ENCODE measurements around the gene SERPINB10. TPM values are rescaled to one million over a fixed set of nuclear protein-coding genes. Genes with fewer than 3 reads are reported as not detected.

SERPINB10 gene
- total RNA-seq, 1 experiment from 2014 or later: not detected

DNA sequence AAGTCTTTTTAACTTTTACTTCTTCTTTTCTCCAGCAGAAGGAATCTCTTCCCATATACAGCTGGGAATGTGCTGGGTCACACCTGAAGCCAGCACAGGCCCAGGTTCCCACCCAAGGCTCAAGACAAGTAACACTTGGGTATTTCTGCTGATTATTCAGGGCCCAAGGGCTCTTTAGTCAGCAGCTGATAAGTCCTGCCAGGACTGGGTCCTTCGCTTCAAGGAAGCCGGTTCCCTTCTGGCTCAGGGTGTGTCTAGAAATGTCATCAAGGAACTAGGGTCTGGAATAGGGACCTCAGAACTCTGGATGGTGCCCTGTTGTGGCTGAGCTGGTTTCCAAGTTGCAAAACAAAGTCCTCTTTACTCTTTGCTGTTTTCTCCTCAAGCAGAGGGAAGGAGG lies 47.2 kb upstream of the SERPINB10 start:
- no peak for ATAC-seq
- TF ChIP-seq EZH2 (IDR thresholded peaks at IDR 0.05; ENCODE audit: low read length, unreplicated experiment): no peak
- TF ChIP-seq, protein P1, sequence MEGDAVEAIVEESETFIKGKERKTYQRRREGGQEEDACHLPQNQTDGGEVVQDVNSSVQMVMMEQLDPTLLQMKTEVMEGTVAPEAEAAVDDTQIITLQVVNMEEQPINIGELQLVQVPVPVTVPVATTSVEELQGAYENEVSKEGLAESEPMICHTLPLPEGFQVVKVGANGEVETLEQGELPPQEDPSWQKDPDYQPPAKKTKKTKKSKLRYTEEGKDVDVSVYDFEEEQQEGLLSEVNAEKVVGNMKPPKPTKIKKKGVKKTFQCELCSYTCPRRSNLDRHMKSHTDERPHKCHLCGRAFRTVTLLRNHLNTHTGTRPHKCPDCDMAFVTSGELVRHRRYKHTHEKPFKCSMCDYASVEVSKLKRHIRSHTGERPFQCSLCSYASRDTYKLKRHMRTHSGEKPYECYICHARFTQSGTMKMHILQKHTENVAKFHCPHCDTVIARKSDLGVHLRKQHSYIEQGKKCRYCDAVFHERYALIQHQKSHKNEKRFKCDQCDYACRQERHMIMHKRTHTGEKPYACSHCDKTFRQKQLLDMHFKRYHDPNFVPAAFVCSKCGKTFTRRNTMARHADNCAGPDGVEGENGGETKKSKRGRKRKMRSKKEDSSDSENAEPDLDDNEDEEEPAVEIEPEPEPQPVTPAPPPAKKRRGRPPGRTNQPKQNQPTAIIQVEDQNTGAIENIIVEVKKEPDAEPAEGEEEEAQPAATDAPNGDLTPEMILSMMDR (conservative IDR thresholded peaks at IDR 0.05; ENCODE audit: low read depth, low read length): no peak
- no peak for TF ChIP-seq EZH2phosphoT487 (IDR thresholded peaks at IDR 0.05; ENCODE audit: borderline replicate concordance, low read length)
- BruUV-seq (replicated peaks): no TSS peak
- H3K9me3 ChIP-seq (ENCODE audit: low read length): no peaks in the 10 kb centered on the region
- no peak overlapping the region for H3K9ac ChIP-seq (ENCODE audit: low read length)
- no peaks in the 10 kb centered on the region for H3K27me3 ChIP-seq (ENCODE audit: low read length)
- no peak overlapping the region for H2AFZ ChIP-seq (ENCODE audit: low read length)
- no peaks in the 10 kb centered on the region for H3K36me3 ChIP-seq (ENCODE audit: low read depth, low read length)
- POLR2A ChIA-PET (ENCODE audit: unreplicated experiment): no interaction called here
- no peaks in the 10 kb centered on the region for H3K4me1 ChIP-seq (ENCODE audit: insufficient read depth, low read length)
- H3K4me3 ChIP-seq (ENCODE audit: low read length): no peak overlapping the region
- H3K27ac ChIP-seq (ENCODE audit: low read length): no peak overlapping the region
- no peaks in the 10 kb centered on the region for H3K9me2 ChIP-seq (replicated peaks; ENCODE audit: low read length)
- intact Hi-C loops (cut with micrococcal nuclease): no loop called here
- no peaks in the 10 kb centered on the region for H3F3A ChIP-seq (ENCODE audit: low read length, unreplicated experiment)
- no peaks in the 10 kb centered on the region for H4K20me1 ChIP-seq (ENCODE audit: low read length)
- H3K4me2 ChIP-seq (ENCODE audit: low read length): no peak overlapping the region
- CTCF ChIA-PET: no interaction called here
- H3K79me2 ChIP-seq (ENCODE audit: low read length): no peaks in the 10 kb centered on the region
- DNase-seq: no peak

GRCh38 chr18:63867368-63868125 lies 40.2 kb upstream of the SERPINB10 start:
- Histone ChIP-seq H4K20me1 (ENCODE audit: low read length) (no peaks in the 10 kb centered on the region), H3F3A (ENCODE audit: low read length, unreplicated experiment) (no peaks in the 10 kb centered on the region), H3K4me1 (ENCODE audit: insufficient read depth, low read length) (peaks cover 3% of the 10 kb centered on the region; the same call in 1 of the 2 replicates), H3K36me3 (ENCODE audit: low read depth, low read length) (no peaks in the 10 kb centered on the region), H3K27ac (ENCODE audit: low read length) (no peak overlapping the region), H2AFZ (ENCODE audit: low read length) (no peak overlapping the region), H3K4me2 (ENCODE audit: low read length) (no peak overlapping the region), H3K9ac (ENCODE audit: low read length) (no peak overlapping the region), H3K79me2 (ENCODE audit: low read length) (no peaks in the 10 kb centered on the region), H3K4me3 (ENCODE audit: low read length) (no peak overlapping the region), H3K27me3 (ENCODE audit: low read length) (no peaks in the 10 kb centered on the region), H3K9me3 (ENCODE audit: low read length) (no peaks in the 10 kb centered on the region), H3K9me2 (replicated peaks; ENCODE audit: low read length) (no peaks in the 10 kb centered on the region)
- ChIA-PET POLR2A (ENCODE audit: unreplicated experiment) (no interaction called here), CTCF (no interaction called here)
- DNase-seq: no peak
- ATAC-seq: no peak
- BruUV-seq (replicated peaks): no TSS peak
- TF ChIP-seq, protein P1 (conservative IDR thresholded peaks at IDR 0.05; ENCODE audit: low read depth, low read length): no peak
- TF ChIP-seq EZH2 (IDR thresholded peaks at IDR 0.05; ENCODE audit: low read length, unreplicated experiment): no peak
- TF ChIP-seq EZH2phosphoT487 (IDR thresholded peaks at IDR 0.05; ENCODE audit: borderline replicate concordance, low read length): no peak
- intact Hi-C loops (cut with micrococcal nuclease): no loop called here

DNA sequence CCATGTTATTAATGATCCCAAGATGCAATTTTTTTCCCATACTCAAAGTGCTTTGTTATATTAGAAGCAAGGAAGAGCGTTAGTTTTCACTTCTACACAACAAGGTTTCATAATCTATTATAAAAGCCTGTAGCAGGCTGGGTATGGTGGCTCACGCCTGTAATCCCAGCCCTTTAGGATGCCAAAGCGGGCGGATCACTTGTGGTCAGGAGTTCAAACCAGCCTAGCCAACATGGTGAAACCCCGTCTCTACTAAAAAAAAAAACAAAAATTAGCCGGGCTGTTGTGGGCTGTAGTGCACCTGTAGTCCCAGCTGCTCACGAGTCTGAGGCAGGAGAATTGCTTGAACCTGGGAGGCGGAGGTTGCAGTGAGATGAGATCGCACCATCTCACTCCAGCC lies 39.2 kb upstream of the SERPINB10 start:
- BruUV-seq (replicated peaks): no TSS peak
- Histone ChIP-seq H3K9me2 (replicated peaks; ENCODE audit: low read length) (no peaks in the 10 kb centered on the region), H3K79me2 (ENCODE audit: low read length) (no peaks in the 10 kb centered on the region), H3K9me3 (ENCODE audit: low read length) (no peaks in the 10 kb centered on the region), H3K9ac (ENCODE audit: low read length) (no peak overlapping the region), H3K36me3 (ENCODE audit: low read depth, low read length) (no peaks in the 10 kb centered on the region), H4K20me1 (ENCODE audit: low read length) (no peaks in the 10 kb centered on the region), H3K4me2 (ENCODE audit: low read length) (no peak overlapping the region), H3F3A (ENCODE audit: low read length, unreplicated experiment) (no peaks in the 10 kb centered on the region), H3K27me3 (ENCODE audit: low read length) (no peaks in the 10 kb centered on the region), H3K27ac (ENCODE audit: low read length) (no peak overlapping the region), H3K4me3 (ENCODE audit: low read length) (no peak overlapping the region), H3K4me1 (ENCODE audit: insufficient read depth, low read length) (peaks cover 3% of the 10 kb centered on the region; the same call in 1 of the 2 replicates), H2AFZ (ENCODE audit: low read length) (no peak overlapping the region)
- no peak for DNase-seq
- intact Hi-C loops (cut with micrococcal nuclease): no loop called here
- no peak for ATAC-seq
- ChIA-PET POLR2A (ENCODE audit: unreplicated experiment) (no interaction called here), CTCF (no interaction called here)
- no peak for TF ChIP-seq EZH2 (IDR thresholded peaks at IDR 0.05; ENCODE audit: low read length, unreplicated experiment)
- TF ChIP-seq, protein P1 (conservative IDR thresholded peaks at IDR 0.05; ENCODE audit: low read depth, low read length): no peak
- no peak for TF ChIP-seq EZH2phosphoT487 (IDR thresholded peaks at IDR 0.05; ENCODE audit: borderline replicate concordance, low read length)
